ENCODE results near the gene LRRC10.

Gene LRRC10

GRCh38 chr12:69645031-69645430, 34.3 kb upstream of the LRRC10 start:
- H3K27me3 ChIP-seq (ENCODE audit: control insufficient read depth in 1 of 2, insufficient read depth in 2 of 2, low read length in 2 of 2), result no peaks in the 10 kb centered on the region
- no peaks in the 10 kb centered on the region for H3K36me3 ChIP-seq (ENCODE audit: control insufficient read depth in 1 of 2, insufficient read depth in 2 of 2, low read length in 2 of 2)
- H3K4me1 ChIP-seq (ENCODE audit: control insufficient read depth in 1 of 2, insufficient read depth in 2 of 2, low read length in 2 of 2), result no peaks in the 10 kb centered on the region
- no peak overlapping the region for H3K27ac ChIP-seq (ENCODE audit: low read depth, low read length)
- no peaks in the 10 kb centered on the region for H3K9me3 ChIP-seq (ENCODE audit: control insufficient read depth in 1 of 2, low read length in 2 of 2)
- H3K4me3 ChIP-seq (ENCODE audit: low read depth in 1 of 2, low read length in 2 of 2), result no peak overlapping the region
- no peak overlapping the region for H3K9ac ChIP-seq (ENCODE audit: low read depth in 1 of 2, low read length in 2 of 2)

GRCh38 chr12:69644511-69644910, 33.8 kb upstream of the LRRC10 start:
- H3K4me3 ChIP-seq (ENCODE audit: low read depth in 1 of 2, low read length in 2 of 2), result no peak overlapping the region
- H3K27ac ChIP-seq (ENCODE audit: low read depth, low read length), result no peak overlapping the region
- H3K9me3 ChIP-seq (ENCODE audit: control insufficient read depth in 1 of 2, low read length in 2 of 2), result no peaks in the 10 kb centered on the region
- no peaks in the 10 kb centered on the region for H3K27me3 ChIP-seq (ENCODE audit: control insufficient read depth in 1 of 2, insufficient read depth in 2 of 2, low read length in 2 of 2)
- no peaks in the 10 kb centered on the region for H3K4me1 ChIP-seq (ENCODE audit: control insufficient read depth in 1 of 2, insufficient read depth in 2 of 2, low read length in 2 of 2)
- no peak overlapping the region for H3K9ac ChIP-seq (ENCODE audit: low read depth in 1 of 2, low read length in 2 of 2)
- H3K36me3 ChIP-seq (ENCODE audit: control insufficient read depth in 1 of 2, insufficient read depth in 2 of 2, low read length in 2 of 2), result no peaks in the 10 kb centered on the region

GRCh38 chr12:69642531-69642930, 31.8 kb upstream of the LRRC10 start:
- no peaks in the 10 kb centered on the region for H3K36me3 ChIP-seq (ENCODE audit: control insufficient read depth in 1 of 2, insufficient read depth in 2 of 2, low read length in 2 of 2)
- H3K9ac ChIP-seq (ENCODE audit: low read depth in 1 of 2, low read length in 2 of 2), result no peak overlapping the region

DNA sequence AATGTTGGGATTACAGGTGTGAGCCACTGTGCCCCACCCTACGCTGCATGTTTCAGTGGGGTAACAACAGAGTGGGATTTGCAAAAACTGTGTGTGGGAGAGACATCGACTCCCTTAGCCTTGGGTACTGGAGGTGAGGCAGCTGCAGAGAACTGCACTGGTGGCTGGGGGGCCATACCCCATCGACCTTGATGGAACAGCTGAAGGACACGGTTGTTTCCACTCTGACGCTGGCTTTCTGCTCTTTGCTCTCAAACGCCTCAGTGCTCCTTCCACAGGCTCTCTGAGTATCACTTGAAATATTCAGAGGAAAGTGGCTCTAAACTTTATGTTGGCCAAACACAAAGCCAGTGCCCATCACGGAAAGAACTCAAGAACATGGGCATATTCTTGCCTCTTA, 30.8 kb upstream of the LRRC10 start:
- Histone ChIP-seq H3K27me3 (ENCODE audit: control insufficient read depth in 1 of 2, insufficient read depth in 2 of 2, low read length in 2 of 2) (no peaks in the 10 kb centered on the region), H3K9me3 (ENCODE audit: control insufficient read depth in 1 of 2, low read length in 2 of 2) (no peaks in the 10 kb centered on the region), H3K4me1 (ENCODE audit: control insufficient read depth in 1 of 2, insufficient read depth in 2 of 2, low read length in 2 of 2) (no peaks in the 10 kb centered on the region), H3K27ac (ENCODE audit: low read depth, low read length) (no peak overlapping the region), H3K4me3 (ENCODE audit: low read depth in 1 of 2, low read length in 2 of 2) (no peak overlapping the region), H3K36me3 (ENCODE audit: control insufficient read depth in 1 of 2, insufficient read depth in 2 of 2, low read length in 2 of 2) (no peaks in the 10 kb centered on the region), H3K9ac (ENCODE audit: low read depth in 1 of 2, low read length in 2 of 2) (no peak overlapping the region)

More at GRCh38 chr12:69642531-69642930, 31.8 kb upstream of the LRRC10 start:
- no peak overlapping the region for H3K27ac ChIP-seq (ENCODE audit: low read depth, low read length)
- H3K4me3 ChIP-seq (ENCODE audit: low read depth in 1 of 2, low read length in 2 of 2), result no peak overlapping the region
- no peaks in the 10 kb centered on the region for H3K4me1 ChIP-seq (ENCODE audit: control insufficient read depth in 1 of 2, insufficient read depth in 2 of 2, low read length in 2 of 2)
- H3K27me3 ChIP-seq (ENCODE audit: control insufficient read depth in 1 of 2, insufficient read depth in 2 of 2, low read length in 2 of 2), result no peaks in the 10 kb centered on the region
- H3K9me3 ChIP-seq (ENCODE audit: control insufficient read depth in 1 of 2, low read length in 2 of 2), result no peaks in the 10 kb centered on the region

GRCh38 chr12:69639400-69640016, 28.8 kb upstream of the LRRC10 start:
- Histone ChIP-seq H3K4me3 (ENCODE audit: low read depth in 1 of 2, low read length in 2 of 2) (no peak overlapping the region), H3K27me3 (ENCODE audit: control insufficient read depth in 1 of 2, insufficient read depth in 2 of 2, low read length in 2 of 2) (no peaks in the 10 kb centered on the region), H3K9me3 (ENCODE audit: control insufficient read depth in 1 of 2, low read length in 2 of 2) (no peaks in the 10 kb centered on the region), H3K36me3 (ENCODE audit: control insufficient read depth in 1 of 2, insufficient read depth in 2 of 2, low read length in 2 of 2) (no peaks in the 10 kb centered on the region), H3K27ac (ENCODE audit: low read depth, low read length) (no peak overlapping the region), H3K4me1 (ENCODE audit: control insufficient read depth in 1 of 2, insufficient read depth in 2 of 2, low read length in 2 of 2) (no peaks in the 10 kb centered on the region), H3K9ac (ENCODE audit: low read depth in 1 of 2, low read length in 2 of 2) (no peak overlapping the region)

- no peak overlapping the region for H3K27ac ChIP-seq (ENCODE audit: low read depth, low read length)
- no peak overlapping the region for H3K9ac ChIP-seq (ENCODE audit: low read depth in 1 of 2, low read length in 2 of 2)
- H3K4me1 ChIP-seq (ENCODE audit: control insufficient read depth in 1 of 2, insufficient read depth in 2 of 2, low read length in 2 of 2), result no peaks in the 10 kb centered on the region
- H3K27me3 ChIP-seq (ENCODE audit: control insufficient read depth in 1 of 2, insufficient read depth in 2 of 2, low read length in 2 of 2), result no peaks in the 10 kb centered on the region
- no peaks in the 10 kb centered on the region for H3K9me3 ChIP-seq (ENCODE audit: control insufficient read depth in 1 of 2, low read length in 2 of 2)
- H3K4me3 ChIP-seq (ENCODE audit: low read depth in 1 of 2, low read length in 2 of 2), result no peak overlapping the region
- H3K36me3 ChIP-seq (ENCODE audit: control insufficient read depth in 1 of 2, insufficient read depth in 2 of 2, low read length in 2 of 2), result no peaks in the 10 kb centered on the region
Measured at GRCh38 chr12:69633061-69633460, 22.4 kb upstream of the LRRC10 start.

DNA sequence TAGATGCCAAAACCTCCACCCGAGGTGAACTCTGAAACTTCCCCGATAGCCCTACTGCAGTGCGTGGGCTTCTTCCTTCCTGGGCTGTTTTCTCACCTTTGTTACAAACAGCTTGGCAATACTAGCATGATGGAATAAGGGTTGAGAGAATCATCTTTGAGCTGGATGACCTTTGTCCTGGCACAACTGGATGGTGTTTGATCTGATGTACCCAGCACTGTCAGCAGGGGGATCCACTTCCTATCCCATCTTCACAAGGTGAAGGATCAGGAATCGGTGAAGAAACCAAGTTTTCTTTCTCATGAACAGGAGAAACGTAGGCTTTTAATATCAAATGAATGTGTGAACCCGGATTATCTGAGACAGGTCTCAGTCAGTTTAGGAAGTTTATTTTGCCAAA, 19.5 kb upstream of the LRRC10 start:
- no peaks in the 10 kb centered on the region for H3K27me3 ChIP-seq (ENCODE audit: control insufficient read depth in 1 of 2, insufficient read depth in 2 of 2, low read length in 2 of 2)
- no peaks in the 10 kb centered on the region for H3K9me3 ChIP-seq (ENCODE audit: control insufficient read depth in 1 of 2, low read length in 2 of 2)
- H3K4me1 ChIP-seq (ENCODE audit: control insufficient read depth in 1 of 2, insufficient read depth in 2 of 2, low read length in 2 of 2), result no peaks in the 10 kb centered on the region
- no peak overlapping the region for H3K9ac ChIP-seq (ENCODE audit: low read depth in 1 of 2, low read length in 2 of 2)
- no peaks in the 10 kb centered on the region for H3K36me3 ChIP-seq (ENCODE audit: control insufficient read depth in 1 of 2, insufficient read depth in 2 of 2, low read length in 2 of 2)
- no peak overlapping the region for H3K27ac ChIP-seq (ENCODE audit: low read depth, low read length)
- no peak overlapping the region for H3K4me3 ChIP-seq (ENCODE audit: low read depth in 1 of 2, low read length in 2 of 2)

- H3K27me3 ChIP-seq (ENCODE audit: control insufficient read depth in 1 of 2, insufficient read depth in 2 of 2, low read length in 2 of 2), result no peaks in the 10 kb centered on the region
- no peaks in the 10 kb centered on the region for H3K36me3 ChIP-seq (ENCODE audit: control insufficient read depth in 1 of 2, insufficient read depth in 2 of 2, low read length in 2 of 2)
- no peak overlapping the region for H3K4me3 ChIP-seq (ENCODE audit: low read depth in 1 of 2, low read length in 2 of 2)
- H3K27ac ChIP-seq (ENCODE audit: low read depth, low read length), result no peak overlapping the region
- no peaks in the 10 kb centered on the region for H3K9me3 ChIP-seq (ENCODE audit: control insufficient read depth in 1 of 2, low read length in 2 of 2)
- H3K9ac ChIP-seq (ENCODE audit: low read depth in 1 of 2, low read length in 2 of 2), result no peak overlapping the region
- H3K4me1 ChIP-seq (ENCODE audit: control insufficient read depth in 1 of 2, insufficient read depth in 2 of 2, low read length in 2 of 2), result no peaks in the 10 kb centered on the region
Measured at GRCh38 chr12:69627501-69627900, 16.8 kb upstream of the LRRC10 start.

- H3K27ac ChIP-seq (ENCODE audit: low read depth, low read length), result no peak overlapping the region
- no peak overlapping the region for H3K9ac ChIP-seq (ENCODE audit: low read depth in 1 of 2, low read length in 2 of 2)
- no peaks in the 10 kb centered on the region for H3K27me3 ChIP-seq (ENCODE audit: control insufficient read depth in 1 of 2, insufficient read depth in 2 of 2, low read length in 2 of 2)
- no peak overlapping the region for H3K4me3 ChIP-seq (ENCODE audit: low read depth in 1 of 2, low read length in 2 of 2)
- H3K4me1 ChIP-seq (ENCODE audit: control insufficient read depth in 1 of 2, insufficient read depth in 2 of 2, low read length in 2 of 2), result no peaks in the 10 kb centered on the region
- H3K9me3 ChIP-seq (ENCODE audit: control insufficient read depth in 1 of 2, low read length in 2 of 2), result no peaks in the 10 kb centered on the region
- no peaks in the 10 kb centered on the region for H3K36me3 ChIP-seq (ENCODE audit: control insufficient read depth in 1 of 2, insufficient read depth in 2 of 2, low read length in 2 of 2)
Measured at GRCh38 chr12:69623970-69624369, 13.3 kb upstream of the LRRC10 start.

DNA sequence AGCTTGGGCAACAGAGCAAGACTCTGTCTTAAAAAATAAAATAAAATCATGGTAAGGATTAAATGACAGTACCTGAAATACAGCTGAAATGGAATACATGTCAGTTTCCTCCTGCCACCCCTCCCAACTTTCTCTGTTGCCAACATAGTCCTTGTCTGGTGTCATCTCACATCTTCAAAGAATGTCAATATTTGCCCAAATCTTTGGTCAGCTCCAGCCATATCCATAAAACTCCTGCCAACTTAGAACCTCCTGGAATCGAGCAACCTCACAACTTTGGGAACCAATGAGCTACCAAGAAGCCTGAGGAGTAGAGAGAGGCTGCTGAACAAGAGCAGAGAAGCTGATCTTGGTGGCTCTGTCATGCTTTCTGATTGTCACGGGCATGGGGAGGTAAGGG, 10.8 kb upstream of the LRRC10 start:
- Histone ChIP-seq H3K27ac (ENCODE audit: low read depth, low read length) (no peak overlapping the region), H3K9me3 (ENCODE audit: control insufficient read depth in 1 of 2, low read length in 2 of 2) (no peaks in the 10 kb centered on the region), H3K9ac (ENCODE audit: low read depth in 1 of 2, low read length in 2 of 2) (no peak overlapping the region), H3K4me1 (ENCODE audit: control insufficient read depth in 1 of 2, insufficient read depth in 2 of 2, low read length in 2 of 2) (no peaks in the 10 kb centered on the region), H3K4me3 (ENCODE audit: low read depth in 1 of 2, low read length in 2 of 2) (no peak overlapping the region), H3K27me3 (ENCODE audit: control insufficient read depth in 1 of 2, insufficient read depth in 2 of 2, low read length in 2 of 2) (no peaks in the 10 kb centered on the region), H3K36me3 (ENCODE audit: control insufficient read depth in 1 of 2, insufficient read depth in 2 of 2, low read length in 2 of 2) (no peaks in the 10 kb centered on the region)

GRCh38 chr12:69620921-69621320, 10.2 kb upstream of the LRRC10 start:
- Histone ChIP-seq H3K4me1 (ENCODE audit: control insufficient read depth in 1 of 2, insufficient read depth in 2 of 2, low read length in 2 of 2) (no peaks in the 10 kb centered on the region), H3K9ac (ENCODE audit: low read depth in 1 of 2, low read length in 2 of 2) (no peak overlapping the region), H3K9me3 (ENCODE audit: control insufficient read depth in 1 of 2, low read length in 2 of 2) (no peaks in the 10 kb centered on the region), H3K36me3 (ENCODE audit: control insufficient read depth in 1 of 2, insufficient read depth in 2 of 2, low read length in 2 of 2) (no peaks in the 10 kb centered on the region), H3K27me3 (ENCODE audit: control insufficient read depth in 1 of 2, insufficient read depth in 2 of 2, low read length in 2 of 2) (no peaks in the 10 kb centered on the region), H3K27ac (ENCODE audit: low read depth, low read length) (no peak overlapping the region), H3K4me3 (ENCODE audit: low read depth in 1 of 2, low read length in 2 of 2) (no peak overlapping the region)

Data from duodenal mucosa (tissue), 2 donors.